BJ (cell line): Measurements from ENCODE around the gene NDUFV1. TPM values are rescaled to one million over a fixed set of nuclear protein-coding genes. Genes with fewer than 3 reads are reported as not detected.

Source experiments
- CTCF ChIA-PET: fragments of 350-600 bp; formaldehyde crosslinking; extraction: SDS; loops from one replicate; lab custom pipeline; 2021; ENCODE audit warnings: antibody characterized with exemption, inconsistent platforms; lab: Yijun Ruan, JAX
- POLR2A ChIA-PET: fragments of 300-600 bp; sonication (Branson Sonifier 250); formaldehyde crosslinking; extraction: SDS; loops from one replicate; lab custom pipeline; 2021; ENCODE audit warnings: antibody characterized with exemption; lab: Charles Lee
- DNase-seq: peaks from one replicate; pipeline ENCODE4 v3.0.0-alpha.2; 2011; ENCODE audit warnings: low read depth
- H3K27me3 ChIP-seq: 2 replicates; pipeline ENCODE4 v1.6.0; 2011; ENCODE audit warnings: low read length; ENCODE audit not compliant: control insufficient read depth, insufficient read depth
- H3K36me3 ChIP-seq: 2 replicates; pipeline ENCODE4 v1.5.1; 2011; ENCODE audit warnings: low read length; ENCODE audit not compliant: control insufficient read depth, insufficient read depth
- H3K4me3 ChIP-seq: 2 replicates; pipeline ENCODE4 v1.5.1; 2011; ENCODE audit warnings: low read depth, mild to moderate bottlenecking, control low read depth, low read length
- CTCF ChIP-seq: IDR thresholded peaks from 2 replicates; pipeline ENCODE4 v1.5.1; 2011; ENCODE audit warnings: low read depth, mild to moderate bottlenecking, control low read depth, inconsistent platforms, low read length, moderate library complexity; ENCODE audit not compliant: insufficient read depth
- polyA plus RNA-seq: library from polyadenylated mRNA; depleted of rRNA; stranded (reverse); fragments of >200 nt; gene quantifications from 2 replicates; pipeline ENCODE4 v1.2.3, GENCODE V29; 2011

Gene NDUFV1
- polyA plus RNA-seq, 1 experiment, result 149 TPM

- no peak for DNase-seq
- no peak overlapping the region for H3K4me3 ChIP-seq
- ChIA-PET POLR2A (no interaction called here), CTCF (interaction anchor here (0.6 to 1.9 kb wide), 2 partner anchors 8 to 82 kb away, joined by 3 to 5 read pairs; no protein-coding TSS in a partner anchor)
- TF ChIP-seq CTCF, result no peak
- H3K27me3 ChIP-seq, result peaks cover 21% of the 10 kb centered on the region
- no peaks in the 10 kb centered on the region for H3K36me3 ChIP-seq
Measured at GRCh38 chr11:67576735-67577475, 29.8 kb upstream of the NDUFV1 start.

GRCh38 chr11:67577951-67578350 is 28.8 kb upstream of the NDUFV1 start:
- Histone ChIP-seq H3K4me3 (no peak overlapping the region), H3K27me3 (peaks cover 21% of the 10 kb centered on the region), H3K36me3 (no peaks in the 10 kb centered on the region)
- no peak for DNase-seq
- ChIA-PET POLR2A (no interaction called here), CTCF (interaction anchor here (1.2 to 2.1 kb wide), 3 partner anchors 9 to 52 kb away, joined by 3 to 9 read pairs (median 5); partner anchors contain the start of gene NUDT8)
- no peak for TF ChIP-seq CTCF

- ChIA-PET POLR2A (no interaction called here), CTCF (interaction anchor here (1.9 to 4.5 kb wide), 2 partner anchors 9 to 33 kb away, joined by 5 to 50 read pairs; no protein-coding TSS in a partner anchor)
- DNase-seq, result no peak
- TF ChIP-seq CTCF, result no peak
- H3K4me3 ChIP-seq, result no peak overlapping the region
- peaks cover 4% of the 10 kb centered on the region; the same call in 1 of the 2 replicates for H3K36me3 ChIP-seq
- H3K27me3 ChIP-seq, result peaks cover 21% of the 10 kb centered on the region
Measured at GRCh38 chr11:67581469-67581868, 25.3 kb upstream of the NDUFV1 start.

GRCh38 chr11:67582011-67582410 is 24.7 kb upstream of the NDUFV1 start:
- no peak for TF ChIP-seq CTCF
- Histone ChIP-seq H3K36me3 (peaks cover 7% of the 10 kb centered on the region; the same call in 1 of the 2 replicates), H3K27me3 (peaks cover 20% of the 10 kb centered on the region), H3K4me3 (no peak overlapping the region)
- CTCF ChIA-PET, result interaction anchor here (0.8 to 4.5 kb wide), 6 partner anchors 9 to 190 kb away, joined by 3 to 50 read pairs (median 4); partner anchors contain the start of gene RAD9A
- DNase-seq, result no peak
- POLR2A ChIA-PET, result no interaction called here

GRCh38 chr11:67583247-67584204 is 23.2 kb upstream of the NDUFV1 start, which contains the start of gene GSTP1:
GSTP1 (plus strand) TSS chr11:67583812; CDS start chr11:67583844, 32 bp downstream.
- Histone ChIP-seq H3K27me3 (peaks cover 12% of the 10 kb centered on the region), H3K36me3 (peaks cover 8% of the 10 kb centered on the region; the same call in 1 of the 2 replicates), H3K4me3 (peak within 1 kb of the TSS; percentile 94)
- peak; percentile 55 for DNase-seq
- POLR2A ChIA-PET, result interaction anchor here (0.9 kb wide), 1 partner anchor 19 kb away, joined by 6 read pairs; no protein-coding TSS in a partner anchor
- CTCF ChIA-PET, result interaction anchor here (0.6 to 4.5 kb wide), 19 partner anchors 9 to 627 kb away, joined by 3 to 50 read pairs (median 3); partner anchors contain the start of genes NUDT8 and RAD9A
- peak; percentile 56 for TF ChIP-seq CTCF
